Ovary (tissue), 9 donors: ENCODE data around the gene MYOF. TPM values are rescaled to one million over a fixed set of nuclear protein-coding genes. Genes with fewer than 3 reads are reported as not detected.

Experiments
- DNase-seq, 5 donors: peaks; one replicate each; pipeline ENCODE4 v3.0.0-alpha.2; 2019 to 2020
- H3K27ac ChIP-seq, 2 donors: fragments of 200-600 bp; one replicate each; pipeline versions ENCODE4 v1.5.1 to v1.8.0; 2019 to 2022
- H3K27me3 ChIP-seq: fragments of 200-600 bp; one replicate; pipeline ENCODE4 v1.8.0; 2022
- H3K36me3 ChIP-seq: fragments of 200-600 bp; sonication (generic); one replicate; pipeline ENCODE4 v1.5.1; 2019
- H3K4me1 ChIP-seq: one replicate; pipeline ENCODE4 v1.8.1; 2013; ENCODE audit warnings: mild to moderate bottlenecking, moderate library complexity; ENCODE audit not compliant: insufficient read depth
- H3K4me3 ChIP-seq: fragments of 200-600 bp; sonication (generic); one replicate; pipeline ENCODE4 v1.5.1; 2017
- H3K9me3 ChIP-seq, 2 donors: fragments of 200-600 bp in 1 of 2; sonication (generic) in 1 of 2; one replicate each; pipeline versions ENCODE4 v1.5.1 to v1.8.1; 2013 to 2019; ENCODE audit warnings: mild to moderate bottlenecking in 1 of 2, moderate library complexity in 1 of 2
- EP300 ChIP-seq: sonication (generic); formaldehyde crosslinking; IDR thresholded peaks from one replicate; pipeline ENCODE4 v1.6.1; 2017; ENCODE audit warnings: antibody characterized with exemption
- POLR2A ChIP-seq: fragments of 450-650 bp; IDR thresholded peaks from one replicate; pipeline ENCODE4 v1.6.1; 2017; ENCODE audit warnings: antibody characterized with exemption, mild to moderate bottlenecking, moderate library complexity
- WGBS, 3 donors: extraction: QIAGEN DNeasy Blood & Tissue Kit in 1 of 3; methylation state at CpG; one replicate each; pipeline versions ENCODE4 v1.1.5 to v1.1.7; 2013 to 2017; 5-methylcytosine and 5-hydroxymethylcytosine counted together
- intact Hi-C, 4 donors: fragments of 100-400 bp; cut with DNase I; formaldehyde crosslinking; loops; one replicate each; pipeline versions ENCODE4 v1.11.0 to v1.15.1; 2022 to 2023
- polyA plus RNA-seq, 2 donors: library from polyadenylated mRNA; stranded (reverse); fragments of 200-250 nt in 1 of 2; fragments of 350-450 nt in 1 of 2; fragmentation: Illumina TruSeq in 1 of 2; extraction: RNeasy Lipid Tissue Mini Kit (QIAGEN cat#74804) in 1 of 2; gene quantifications; one replicate each; pipeline ENCODE4 v1.2.3, GENCODE V29; 2013 to 2014
- total RNA-seq, 7 donors: library from RNA; depleted of rRNA in 2 of 7; stranded (reverse); fragments of >200 nt in 2 of 7; fragmentation: NEBNext Ultra II Directional in 3 of 7; extraction: Animal tissue kit (Norgen Biotek cat#: 25700) in 3 of 7; gene quantifications; one replicate each; pipeline versions ENCODE4 v1.1.0 to v1.2.4, GENCODE V29; 2016 to 2023
- TF ChIP-seq, protein P1 (sequence below), 3 donors: fragments of 450-650 bp in 2 of 3; fragments of 200-600 bp in 1 of 3; IDR thresholded peaks; one replicate each; pipeline versions ENCODE4 v1.5.1 to v1.8.0; 2016 to 2022; ENCODE audit warnings: antibody characterized with exemption in 3 of 3, mild to moderate bottlenecking in 1 of 3
- donor health status: DM: no; HTN: no; CAD: no; lungs with moderate emphysema.
- donor health status: DM: no; HTN: no; CAD: no.
- donor health status: Bipolar disorder and iron deficiency.
- donor health status: DM: yes; HTN: yes; CAD: no.
- donor health status: DM: no; HTN: no; CAD: no.
- donor health status: DM: yes; HTN: yes; CAD: no.

MYOF gene
- total and polyA plus RNA-seq, 9 donors, result 7.9 to 89.0 (median 45.7) TPM

DNA sequence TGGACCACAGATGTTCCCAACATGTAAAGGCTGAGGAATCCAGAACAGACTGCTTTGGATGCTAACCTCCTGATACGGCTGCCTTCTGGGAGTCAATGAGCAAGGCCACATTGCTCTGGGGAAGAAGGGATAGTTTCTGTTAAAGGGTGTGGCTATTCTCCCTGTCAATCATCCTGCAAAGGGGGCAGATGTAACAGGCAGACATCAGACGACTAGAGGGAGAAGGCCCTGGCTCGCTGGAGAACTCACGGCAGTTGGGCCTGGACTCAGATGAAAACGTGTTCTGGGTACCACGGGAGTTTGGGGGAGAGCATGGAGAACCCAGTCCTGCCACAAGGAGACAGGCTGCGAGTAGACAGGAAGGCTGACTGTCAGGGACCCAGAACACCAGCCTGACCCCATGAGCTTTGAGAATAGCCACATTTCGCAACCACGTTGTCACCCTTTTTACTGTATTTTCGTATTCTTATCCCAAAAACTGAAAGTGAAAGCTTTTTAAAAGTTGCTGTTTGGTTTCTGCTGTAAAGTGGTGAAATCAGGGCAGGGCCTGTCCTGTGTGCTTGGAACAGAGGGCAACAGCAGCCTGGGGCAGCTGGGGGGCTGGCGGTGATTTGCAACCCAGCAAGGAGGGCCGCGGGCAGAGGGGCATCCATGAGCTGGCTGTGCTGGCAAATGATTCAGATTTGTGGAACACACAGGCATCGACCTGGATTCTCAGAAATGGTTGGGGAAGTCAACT lies 95.3 kb downstream of the MYOF start:
- 73 to 85% (median 83%) methylated on average over 14 of the region's 14 CpGs for WGBS, 3 donors

DNA sequence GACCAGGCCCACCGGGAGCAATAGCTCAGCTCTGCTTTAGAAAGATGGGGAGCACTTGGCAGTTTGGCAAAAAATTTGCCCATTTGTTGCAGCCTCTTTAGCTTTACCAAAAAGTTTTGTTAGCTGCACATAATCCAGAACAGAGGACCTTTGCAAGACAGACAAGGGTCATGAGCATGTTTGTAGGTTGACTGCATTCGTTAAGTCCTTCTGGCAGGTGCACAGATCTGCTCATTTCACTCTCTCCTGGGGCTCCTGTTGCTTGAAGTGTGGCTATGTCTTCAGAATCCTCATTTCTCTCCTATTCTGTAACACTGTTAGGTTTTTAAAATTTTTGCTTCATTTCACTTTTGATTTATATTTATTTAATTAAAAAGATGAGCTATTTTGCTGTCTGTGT lies 96.8 kb downstream of the MYOF start:
- Histone ChIP-seq H3K27ac (no peak overlapping the region), H3K27me3 (no peaks in the 10 kb centered on the region), H3K9me3 (no peaks in the 10 kb centered on the region), H3K4me3 (no peak overlapping the region), H3K4me1 (no peaks in the 10 kb centered on the region), H3K36me3 (no peaks in the 10 kb centered on the region)
- 89 to 93% (median 93%) methylated on average over 2 of the region's 2 CpGs for WGBS, 3 donors
- DNase-seq, result no peak
- intact Hi-C loops, result no loop called here
- no peak for TF ChIP-seq EP300
- TF ChIP-seq, protein P1, sequence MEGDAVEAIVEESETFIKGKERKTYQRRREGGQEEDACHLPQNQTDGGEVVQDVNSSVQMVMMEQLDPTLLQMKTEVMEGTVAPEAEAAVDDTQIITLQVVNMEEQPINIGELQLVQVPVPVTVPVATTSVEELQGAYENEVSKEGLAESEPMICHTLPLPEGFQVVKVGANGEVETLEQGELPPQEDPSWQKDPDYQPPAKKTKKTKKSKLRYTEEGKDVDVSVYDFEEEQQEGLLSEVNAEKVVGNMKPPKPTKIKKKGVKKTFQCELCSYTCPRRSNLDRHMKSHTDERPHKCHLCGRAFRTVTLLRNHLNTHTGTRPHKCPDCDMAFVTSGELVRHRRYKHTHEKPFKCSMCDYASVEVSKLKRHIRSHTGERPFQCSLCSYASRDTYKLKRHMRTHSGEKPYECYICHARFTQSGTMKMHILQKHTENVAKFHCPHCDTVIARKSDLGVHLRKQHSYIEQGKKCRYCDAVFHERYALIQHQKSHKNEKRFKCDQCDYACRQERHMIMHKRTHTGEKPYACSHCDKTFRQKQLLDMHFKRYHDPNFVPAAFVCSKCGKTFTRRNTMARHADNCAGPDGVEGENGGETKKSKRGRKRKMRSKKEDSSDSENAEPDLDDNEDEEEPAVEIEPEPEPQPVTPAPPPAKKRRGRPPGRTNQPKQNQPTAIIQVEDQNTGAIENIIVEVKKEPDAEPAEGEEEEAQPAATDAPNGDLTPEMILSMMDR (IDR thresholded peaks at IDR 0.05), result no peak
- TF ChIP-seq POLR2A, result no peak

More for the DNA sequence above, 95.3 kb downstream of the MYOF start:
- intact Hi-C loops, result no loop called here
- Histone ChIP-seq H3K36me3 (no peaks in the 10 kb centered on the region), H3K27me3 (no peaks in the 10 kb centered on the region), H3K4me1 (no peaks in the 10 kb centered on the region), H3K9me3 (no peaks in the 10 kb centered on the region), H3K27ac (no peak overlapping the region), H3K4me3 (no peak overlapping the region)
- no peak for TF ChIP-seq POLR2A
- DNase-seq, result no peak

DNA sequence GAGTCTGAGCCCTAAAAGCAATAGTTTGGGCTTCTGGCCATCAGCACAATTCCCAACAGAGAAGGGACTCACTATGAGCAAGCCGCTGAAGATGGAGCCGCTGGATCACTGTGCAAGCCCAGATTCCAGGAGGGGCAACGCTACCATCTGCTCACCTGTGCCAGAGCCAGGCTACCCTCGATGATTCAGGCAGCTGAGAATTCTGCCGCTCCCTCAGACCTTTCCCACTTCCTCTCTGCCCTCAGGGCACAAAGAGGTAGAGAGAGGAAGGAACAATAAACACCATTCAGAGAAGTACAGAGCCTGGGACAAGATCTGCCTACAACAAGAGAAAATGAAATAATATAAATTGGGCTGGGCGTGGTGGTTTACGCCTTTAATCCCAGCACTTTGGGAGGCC lies 98.1 kb downstream of the MYOF start:
- H3K9me3 ChIP-seq, result no peaks in the 10 kb centered on the region
- WGBS, 3 donors, result 85 to 92% (median 89%) methylated on average over 7 of the region's 7 CpGs
- DNase-seq, result no peak
- H3K4me1 ChIP-seq, result no peaks in the 10 kb centered on the region
- no peaks in the 10 kb centered on the region for H3K27me3 ChIP-seq
- H3K27ac ChIP-seq, result no peak overlapping the region
- H3K4me3 ChIP-seq, result no peak overlapping the region
- intact Hi-C loops, result loop anchor here in 1 of 4 donors (5.0 kb wide), 1 partner anchor 43 kb away; no protein-coding TSS in a partner anchor
- TF ChIP-seq, protein P1 (IDR thresholded peaks at IDR 0.05), result no peak
- TF ChIP-seq EP300, result no peak
- TF ChIP-seq POLR2A, result no peak
- no peaks in the 10 kb centered on the region for H3K36me3 ChIP-seq

DNA sequence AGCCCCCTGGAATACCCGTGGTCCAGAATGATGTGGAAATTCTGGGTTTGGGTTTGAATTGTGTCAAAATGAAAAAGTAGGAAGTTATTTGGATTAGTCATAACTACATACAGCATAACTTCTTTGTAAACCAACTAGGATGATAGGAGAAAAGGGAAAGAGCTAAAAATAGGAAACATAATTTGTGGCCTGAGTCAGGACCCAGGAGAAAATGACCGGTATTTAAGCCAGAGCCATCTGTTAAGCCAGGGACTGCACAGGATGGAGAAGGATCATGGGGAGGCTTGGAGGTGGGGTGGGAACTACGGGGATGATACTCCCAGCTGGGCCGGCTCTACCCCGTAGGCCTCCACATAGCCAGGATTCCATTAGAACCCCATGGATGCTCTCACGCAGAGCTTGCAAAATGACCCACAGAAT lies 98.6 kb downstream of the MYOF start:
- no peak overlapping the region for H3K4me3 ChIP-seq
- no peaks in the 10 kb centered on the region for H3K36me3 ChIP-seq
- no peaks in the 10 kb centered on the region for H3K9me3 ChIP-seq
- TF ChIP-seq EP300, result no peak
- TF ChIP-seq, protein P1 (IDR thresholded peaks at IDR 0.05), result no peak
- no peak for TF ChIP-seq POLR2A
- DNase-seq, result no peak
- 49 to 77% (median 64%) methylated on average over 6 of the region's 6 CpGs for WGBS, 3 donors
- no peaks in the 10 kb centered on the region for H3K27me3 ChIP-seq
- intact Hi-C loops, result loop anchor here in 1 of 4 donors (5.0 kb wide), 1 partner anchor 44 kb away; no protein-coding TSS in a partner anchor
- H3K27ac ChIP-seq, result no peak overlapping the region
- H3K4me1 ChIP-seq, result no peaks in the 10 kb centered on the region
